Neural cell (in vitro differentiated cells): Measurements from ENCODE around the gene AATK.

Experiments
- EP300 ChIP-seq: fragments of 450-650 bp; conservative IDR thresholded peaks from 2 replicates; pipeline ENCODE4 v1.6.1; 2014; ENCODE audit warnings: antibody characterized with exemption, mild to moderate bottlenecking, moderate library complexity; ENCODE audit not compliant: poor library complexity, severe bottlenecking
- POLR2AphosphoS5 ChIP-seq: IDR thresholded peaks from 2 replicates; pipeline ENCODE4 v1.6.1; 2012
- TF ChIP-seq, protein P1 (sequence below): fragments of 450-650 bp; IDR thresholded peaks from 2 replicates; pipeline ENCODE4 v1.5.1; 2014; ENCODE audit warnings: antibody characterized with exemption, mild to moderate bottlenecking, moderate library complexity; ENCODE audit not compliant: poor library complexity, severe bottlenecking

DNA sequence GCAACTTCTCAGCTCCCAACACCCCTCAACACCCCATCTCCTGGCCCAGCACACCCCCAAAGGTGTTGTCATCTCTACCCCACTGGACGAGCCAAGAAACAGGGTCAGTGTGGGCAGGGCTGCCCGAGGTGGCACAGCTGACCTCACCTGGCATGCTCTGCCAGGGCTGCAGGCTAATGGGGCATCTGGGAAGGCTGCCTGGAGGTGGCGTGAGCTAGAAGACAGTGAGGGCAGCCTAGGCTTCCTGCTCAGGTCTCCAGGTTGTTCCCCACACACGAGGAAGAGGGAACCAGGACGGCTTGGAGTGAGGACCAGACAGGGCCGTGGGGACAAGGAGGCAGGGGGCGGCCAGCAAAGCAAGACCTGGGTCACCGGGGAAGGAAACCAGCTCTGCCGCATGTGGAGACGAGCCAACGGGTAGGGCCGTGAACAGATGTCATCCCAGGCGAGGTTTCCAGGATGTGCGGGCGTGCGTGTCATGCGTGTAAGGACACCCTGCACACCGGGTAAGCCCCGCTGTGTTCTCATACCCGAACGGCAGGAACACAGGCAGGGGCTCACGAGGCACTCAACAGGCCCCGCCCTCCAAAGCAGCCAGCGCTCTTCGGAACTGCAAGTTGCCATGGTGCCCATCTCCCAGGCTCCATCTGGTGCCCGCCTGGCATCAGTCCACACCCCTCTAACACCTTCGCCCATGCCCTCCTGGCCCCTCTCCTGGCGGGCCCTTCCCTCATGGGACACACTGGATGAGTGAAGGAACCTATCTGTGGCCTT is 30.3 kb downstream of the AATK start:
- TF ChIP-seq, protein P1, sequence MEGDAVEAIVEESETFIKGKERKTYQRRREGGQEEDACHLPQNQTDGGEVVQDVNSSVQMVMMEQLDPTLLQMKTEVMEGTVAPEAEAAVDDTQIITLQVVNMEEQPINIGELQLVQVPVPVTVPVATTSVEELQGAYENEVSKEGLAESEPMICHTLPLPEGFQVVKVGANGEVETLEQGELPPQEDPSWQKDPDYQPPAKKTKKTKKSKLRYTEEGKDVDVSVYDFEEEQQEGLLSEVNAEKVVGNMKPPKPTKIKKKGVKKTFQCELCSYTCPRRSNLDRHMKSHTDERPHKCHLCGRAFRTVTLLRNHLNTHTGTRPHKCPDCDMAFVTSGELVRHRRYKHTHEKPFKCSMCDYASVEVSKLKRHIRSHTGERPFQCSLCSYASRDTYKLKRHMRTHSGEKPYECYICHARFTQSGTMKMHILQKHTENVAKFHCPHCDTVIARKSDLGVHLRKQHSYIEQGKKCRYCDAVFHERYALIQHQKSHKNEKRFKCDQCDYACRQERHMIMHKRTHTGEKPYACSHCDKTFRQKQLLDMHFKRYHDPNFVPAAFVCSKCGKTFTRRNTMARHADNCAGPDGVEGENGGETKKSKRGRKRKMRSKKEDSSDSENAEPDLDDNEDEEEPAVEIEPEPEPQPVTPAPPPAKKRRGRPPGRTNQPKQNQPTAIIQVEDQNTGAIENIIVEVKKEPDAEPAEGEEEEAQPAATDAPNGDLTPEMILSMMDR, result no peak
- no peak for TF ChIP-seq POLR2AphosphoS5
- no peak for TF ChIP-seq EP300
